OCI-LY7 (cell line): ENCODE measurements around the gene KCNN3.

Experiments
- EZH2phosphoT487 ChIP-seq: fragments of 200-600 bp; sonication (generic); IDR thresholded peaks from 2 replicates; pipeline ENCODE4 v1.6.1; 2018; ENCODE audit warnings: low read depth, borderline replicate concordance, mild to moderate bottlenecking, mixed run types, antibody characterized with exemption, low read length, moderate library complexity, mixed read lengths
- TF ChIP-seq, protein P1 (sequence below): fragments of 200-600 bp; sonication (generic); conservative IDR thresholded peaks from 2 replicates; pipeline ENCODE4 v1.5.1; 2014; ENCODE audit warnings: mild to moderate bottlenecking, antibody characterized with exemption, low read length, moderate library complexity, mixed read lengths

DNA sequence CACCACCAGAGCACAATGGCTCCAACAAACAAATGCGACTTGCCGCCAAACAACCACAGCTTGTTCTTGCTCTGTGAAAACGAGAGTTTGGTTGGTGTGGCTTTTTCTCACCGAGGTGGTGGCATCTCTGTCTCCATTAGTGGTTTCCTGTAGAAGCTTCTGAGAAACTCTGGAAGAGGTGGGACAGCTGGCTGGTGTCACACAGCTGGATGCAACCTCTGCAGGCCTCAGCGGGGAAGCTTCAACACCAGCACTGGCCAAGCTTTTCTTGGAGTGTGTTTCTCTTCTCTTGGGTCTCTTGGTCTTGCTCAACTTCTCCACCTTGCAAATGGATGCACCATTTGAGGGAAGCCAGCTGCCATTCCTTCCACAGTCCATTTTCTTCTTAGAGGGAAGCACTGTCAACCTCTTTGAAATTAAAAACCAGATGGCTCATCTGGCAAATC is 124.8 kb downstream of the KCNN3 start:
- TF ChIP-seq, protein P1, sequence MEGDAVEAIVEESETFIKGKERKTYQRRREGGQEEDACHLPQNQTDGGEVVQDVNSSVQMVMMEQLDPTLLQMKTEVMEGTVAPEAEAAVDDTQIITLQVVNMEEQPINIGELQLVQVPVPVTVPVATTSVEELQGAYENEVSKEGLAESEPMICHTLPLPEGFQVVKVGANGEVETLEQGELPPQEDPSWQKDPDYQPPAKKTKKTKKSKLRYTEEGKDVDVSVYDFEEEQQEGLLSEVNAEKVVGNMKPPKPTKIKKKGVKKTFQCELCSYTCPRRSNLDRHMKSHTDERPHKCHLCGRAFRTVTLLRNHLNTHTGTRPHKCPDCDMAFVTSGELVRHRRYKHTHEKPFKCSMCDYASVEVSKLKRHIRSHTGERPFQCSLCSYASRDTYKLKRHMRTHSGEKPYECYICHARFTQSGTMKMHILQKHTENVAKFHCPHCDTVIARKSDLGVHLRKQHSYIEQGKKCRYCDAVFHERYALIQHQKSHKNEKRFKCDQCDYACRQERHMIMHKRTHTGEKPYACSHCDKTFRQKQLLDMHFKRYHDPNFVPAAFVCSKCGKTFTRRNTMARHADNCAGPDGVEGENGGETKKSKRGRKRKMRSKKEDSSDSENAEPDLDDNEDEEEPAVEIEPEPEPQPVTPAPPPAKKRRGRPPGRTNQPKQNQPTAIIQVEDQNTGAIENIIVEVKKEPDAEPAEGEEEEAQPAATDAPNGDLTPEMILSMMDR = no peak
- TF ChIP-seq EZH2phosphoT487 = no peak
